ENCODE results near the gene PFDN5.
A peak's percentile ranks its signal among the peaks of the same experiment; 100 is the strongest.
"Not testable (repeated sequence)": the region's sequence is repeated elsewhere in the genome, so short reads cannot be mapped to it uniquely, and the experiment has no call there.

Gene PFDN5

DNA sequence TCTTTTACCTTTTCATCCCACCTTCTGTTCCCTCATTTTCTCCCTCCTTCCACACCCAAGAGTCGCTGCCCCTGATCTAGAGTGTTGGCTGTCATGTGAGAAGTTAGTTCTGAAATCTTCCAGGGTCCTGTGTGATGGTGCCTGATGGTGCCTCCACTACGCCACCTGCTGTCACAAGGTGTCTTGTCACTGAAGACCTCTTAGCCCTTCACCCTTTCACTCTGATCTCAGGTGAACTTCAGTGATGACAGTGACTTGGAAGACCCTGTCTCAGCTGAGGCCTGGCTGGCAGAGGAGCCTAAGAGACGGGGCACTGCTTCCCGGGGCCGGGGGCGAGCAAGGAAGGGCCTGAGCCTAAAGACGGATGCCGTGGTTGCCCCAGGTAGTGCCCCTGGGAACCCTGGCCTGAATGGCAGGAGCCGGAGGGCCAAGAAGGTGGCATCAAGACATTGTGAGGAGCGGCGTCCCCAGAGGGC is 7.6 kb upstream of the PFDN5 start:
- peak; percentile 81 for DNase-seq

DNA sequence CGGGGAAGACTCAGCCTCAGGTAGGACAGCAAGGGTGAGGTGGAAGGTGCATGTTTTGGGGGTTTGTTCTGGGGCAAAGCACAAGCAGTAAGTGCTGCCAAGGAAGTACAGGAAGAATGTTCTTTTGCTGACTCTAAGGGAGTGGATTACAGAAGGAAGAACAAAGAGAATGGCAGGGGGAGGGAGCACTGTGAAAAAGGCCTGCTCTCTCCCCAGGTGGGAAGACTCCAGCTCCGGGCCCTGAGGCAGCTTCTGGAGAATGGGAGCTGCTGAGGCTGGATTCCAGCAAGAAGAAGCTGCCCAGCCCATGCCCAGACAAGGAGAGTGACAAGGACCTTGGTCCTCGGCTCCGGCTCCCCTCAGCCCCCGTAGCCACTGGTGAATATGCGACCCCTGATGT is 7.0 kb upstream of the PFDN5 start:
- no peak for DNase-seq

DNA sequence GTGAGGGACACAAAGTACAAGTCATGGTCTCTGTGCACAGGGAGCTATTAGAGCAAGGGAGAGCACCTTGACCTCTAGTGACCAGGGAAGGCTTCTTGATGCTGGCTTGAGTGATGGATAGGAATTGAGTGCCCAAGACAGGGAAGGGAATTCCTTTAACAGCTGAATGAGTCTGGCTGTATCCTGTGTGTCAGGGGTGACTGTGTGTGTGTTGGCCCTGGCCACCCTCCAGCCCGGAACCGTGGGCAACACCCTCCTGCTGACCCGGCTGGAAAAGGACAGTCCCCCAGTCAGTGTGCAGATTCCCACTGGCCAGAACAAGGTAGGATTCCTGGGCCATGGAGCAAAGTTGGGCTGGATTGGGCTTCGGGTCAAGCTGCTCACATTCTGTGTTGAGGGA is 5.5 kb upstream of the PFDN5 start:
- no peak for DNase-seq

DNA sequence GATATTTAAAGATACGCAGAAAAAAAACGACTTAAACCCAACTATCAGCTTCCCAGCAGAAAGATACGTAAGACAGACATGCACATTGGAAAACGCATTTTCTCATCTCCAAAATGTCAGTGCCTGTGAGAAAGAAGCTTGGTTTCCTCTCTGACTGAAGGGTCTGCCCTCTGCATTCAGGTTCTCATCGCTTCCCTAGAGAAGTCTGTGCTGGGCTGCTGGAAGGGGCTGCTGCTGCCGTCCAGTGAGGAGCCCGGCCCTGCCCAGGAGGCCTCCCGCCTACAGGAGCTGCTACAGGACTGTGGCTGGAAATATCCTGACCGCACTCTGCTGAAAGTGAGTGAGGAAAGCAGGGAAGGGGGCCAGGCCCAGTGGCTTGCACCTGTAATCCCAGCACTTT is 4.7 kb upstream of the PFDN5 start:
- DNase-seq: no peak

DNA sequence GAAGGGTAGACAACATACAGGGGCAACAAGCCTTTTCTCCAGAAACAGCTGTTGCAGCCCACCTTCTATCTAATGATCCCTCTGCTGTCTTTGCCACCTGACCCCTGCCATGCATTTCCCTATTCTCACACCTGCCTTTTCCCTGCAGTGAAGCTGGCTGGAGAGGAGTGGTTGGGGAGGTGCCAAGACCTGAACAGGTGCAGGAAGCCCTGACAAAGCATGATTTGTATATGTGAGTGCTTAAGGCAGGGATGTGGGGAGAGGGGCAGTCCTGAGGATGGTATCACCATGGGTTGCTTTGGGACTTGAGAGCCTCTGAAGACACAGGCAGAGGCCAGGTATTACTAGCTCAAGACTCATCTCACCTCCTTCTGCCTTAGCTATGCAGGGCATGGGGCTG is 2.9 kb upstream of the PFDN5 start:
- no peak for DNase-seq

DNA sequence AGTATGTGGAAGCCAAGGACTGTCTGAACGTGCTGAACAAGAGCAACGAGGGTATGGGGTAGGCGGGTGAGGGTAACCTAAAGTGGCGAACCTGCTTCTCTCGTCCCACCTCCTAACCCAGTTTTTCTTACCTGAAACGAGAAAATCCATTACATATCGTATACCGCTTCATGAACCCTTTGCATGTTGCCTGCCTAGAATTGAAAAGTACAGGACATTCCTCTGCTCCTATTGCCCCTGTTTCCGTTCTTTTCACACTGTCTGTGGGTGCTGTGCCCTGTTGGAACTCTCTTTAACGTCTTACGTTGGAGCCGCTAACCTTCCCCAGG is 513 bp downstream of the PFDN5 start:
- no peak for DNase-seq

DNA sequence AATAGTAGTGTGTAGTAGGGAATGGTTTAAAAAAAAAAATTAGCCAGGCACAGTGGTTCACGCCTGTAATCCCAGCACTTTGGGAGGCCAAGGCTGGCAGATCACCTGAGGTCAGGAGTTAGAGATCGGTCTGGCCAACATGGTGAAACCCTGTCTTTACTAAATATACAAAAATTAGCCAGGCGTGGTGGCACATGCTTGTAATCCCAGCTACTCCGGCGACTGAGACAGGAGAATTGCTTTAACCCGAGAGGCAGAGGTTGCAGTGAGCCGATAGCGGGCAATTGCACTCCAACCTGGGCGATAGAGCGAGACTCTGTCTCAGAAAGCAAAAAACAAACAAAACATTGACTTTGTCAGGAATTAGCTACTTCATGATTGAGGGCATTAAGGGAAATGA is 1.8 kb downstream of the PFDN5 start:
- not testable (repeated sequence) for DNase-seq

DNA sequence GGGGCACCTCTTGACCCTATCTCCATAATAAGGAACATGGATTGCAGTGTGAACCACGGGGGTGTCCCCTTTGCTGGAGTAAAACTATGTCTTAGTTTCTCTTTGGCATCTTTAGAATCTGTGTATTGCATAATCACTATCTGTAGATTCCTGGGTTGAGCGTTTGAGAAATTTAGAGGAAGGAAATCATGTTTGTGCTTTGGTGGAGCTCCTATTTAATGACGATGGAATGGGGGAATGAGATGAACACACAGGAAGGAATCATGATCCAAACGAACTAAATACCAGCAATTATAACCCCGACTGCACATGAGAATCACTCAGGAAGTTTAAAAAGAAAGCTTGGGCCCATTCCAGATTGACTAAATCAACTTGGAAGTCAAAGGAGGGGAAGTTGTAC is 2.8 kb downstream of the PFDN5 start:
- no peak for DNase-seq

DNA sequence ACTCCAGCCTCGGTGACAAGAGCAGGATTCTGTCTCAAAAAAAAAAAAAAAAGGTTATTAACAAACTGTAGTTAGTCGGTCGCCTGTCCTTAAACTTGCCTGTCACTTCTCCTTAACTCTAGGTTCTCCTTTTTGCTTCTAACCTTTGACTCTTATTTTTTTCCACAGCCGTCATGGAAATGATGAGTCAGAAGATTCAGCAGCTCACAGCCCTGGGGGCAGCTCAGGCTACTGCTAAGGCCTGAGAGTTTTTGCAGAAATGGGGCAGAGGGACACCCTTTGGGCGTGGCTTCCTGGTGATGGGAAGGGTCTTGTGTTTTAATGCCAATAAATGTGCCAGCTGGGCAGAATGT is 3.7 kb downstream of the PFDN5 start:
- peak; percentile 38 for DNase-seq

DNA sequence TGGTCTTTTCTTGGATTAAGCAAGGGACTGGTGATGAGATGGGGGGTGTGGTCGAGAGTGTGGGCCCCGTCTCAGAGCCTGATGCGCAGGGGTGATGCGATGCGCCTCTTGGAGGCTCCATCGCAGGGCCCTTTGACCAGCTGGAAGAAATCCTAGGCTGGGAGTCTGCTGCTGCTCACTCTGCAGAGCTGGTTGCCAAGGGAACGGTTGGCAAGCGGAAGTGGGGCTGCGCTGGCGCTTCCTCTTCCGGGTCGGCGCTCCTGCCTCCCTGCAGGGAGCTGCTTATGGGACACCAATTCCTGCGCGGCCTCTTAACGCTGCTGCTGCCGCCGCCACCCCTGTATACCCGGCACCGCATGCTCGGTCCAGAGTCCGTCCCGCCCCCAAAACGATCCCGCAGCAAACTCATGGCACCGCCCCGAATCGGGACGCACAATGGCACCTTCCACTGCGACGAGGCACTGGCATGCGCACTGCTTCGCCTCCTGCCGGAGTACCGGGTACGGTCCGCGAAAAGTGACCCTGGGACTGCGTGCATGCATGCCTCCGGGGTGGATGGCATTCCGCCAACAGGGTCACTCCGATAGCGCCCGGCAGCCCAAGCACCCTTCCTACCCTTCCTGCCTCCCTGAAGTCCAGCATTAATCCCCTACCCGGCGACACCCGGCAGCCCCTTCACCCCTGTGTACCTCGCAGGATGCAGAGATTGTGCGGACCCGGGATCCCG is 4.3 kb downstream of the PFDN5 start, which contains the start of gene MYG1:
MYG1 (plus strand) TSS at position 242 of the 727 bp plus-strand sequence; CDS start at position 285, 43 bp downstream.
- peak; percentile 88 for DNase-seq

DNA sequence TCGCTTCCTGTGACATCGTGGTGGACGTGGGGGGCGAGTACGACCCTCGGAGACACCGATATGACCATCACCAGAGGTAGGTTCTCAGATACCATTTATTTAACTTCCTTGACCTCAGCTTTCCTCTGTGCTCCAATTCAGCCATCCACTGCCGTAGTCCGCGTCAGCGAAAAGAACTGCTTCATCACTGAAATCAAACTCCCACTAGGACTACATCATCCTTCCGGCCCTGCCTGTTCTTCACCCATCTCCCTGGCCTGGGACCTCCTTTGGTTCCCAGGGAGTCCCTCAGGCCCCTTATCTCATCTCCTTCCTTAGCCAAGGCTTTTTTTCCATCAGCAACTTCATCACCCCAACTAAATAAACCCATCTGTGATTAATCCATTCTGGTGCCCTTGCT is 4.8 kb downstream of the PFDN5 start:
- DNase-seq: no peak

DNA sequence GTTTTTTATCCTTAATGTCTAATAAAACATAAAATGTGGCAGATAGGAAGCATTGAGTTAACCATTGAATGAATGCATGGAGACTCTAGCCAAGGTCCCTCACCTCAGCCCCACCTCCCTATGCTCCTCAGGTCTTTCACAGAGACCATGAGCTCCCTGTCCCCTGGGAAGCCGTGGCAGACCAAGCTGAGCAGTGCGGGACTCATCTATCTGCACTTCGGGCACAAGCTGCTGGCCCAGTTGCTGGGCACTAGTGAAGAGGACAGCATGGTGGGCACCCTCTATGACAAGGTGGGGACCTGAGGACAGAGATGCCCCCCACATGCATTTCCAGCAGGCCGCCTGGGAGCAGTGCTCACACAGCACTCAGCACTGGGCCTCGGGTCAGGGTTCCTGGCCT is 7.6 kb downstream of the PFDN5 start:
- DNase-seq: no peak

DNA sequence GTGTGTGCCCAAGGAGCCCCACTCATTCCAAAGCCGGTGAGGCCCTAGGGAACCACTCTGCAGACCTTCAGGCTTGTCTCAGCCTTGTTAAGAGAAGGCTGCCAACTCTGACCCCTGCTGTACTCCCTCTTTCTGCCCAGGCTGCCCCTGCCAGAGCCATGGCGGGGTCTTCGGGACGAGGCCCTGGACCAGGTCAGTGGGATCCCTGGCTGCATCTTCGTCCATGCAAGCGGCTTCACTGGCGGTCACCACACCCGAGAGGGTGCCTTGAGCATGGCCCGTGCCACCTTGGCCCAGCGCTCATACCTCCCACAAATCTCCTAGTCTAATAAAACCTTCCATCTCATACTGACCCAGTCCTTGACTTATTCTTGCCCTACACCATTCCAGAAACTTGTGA is 11.5 kb downstream of the PFDN5 start:
- no peak for DNase-seq

DNA sequence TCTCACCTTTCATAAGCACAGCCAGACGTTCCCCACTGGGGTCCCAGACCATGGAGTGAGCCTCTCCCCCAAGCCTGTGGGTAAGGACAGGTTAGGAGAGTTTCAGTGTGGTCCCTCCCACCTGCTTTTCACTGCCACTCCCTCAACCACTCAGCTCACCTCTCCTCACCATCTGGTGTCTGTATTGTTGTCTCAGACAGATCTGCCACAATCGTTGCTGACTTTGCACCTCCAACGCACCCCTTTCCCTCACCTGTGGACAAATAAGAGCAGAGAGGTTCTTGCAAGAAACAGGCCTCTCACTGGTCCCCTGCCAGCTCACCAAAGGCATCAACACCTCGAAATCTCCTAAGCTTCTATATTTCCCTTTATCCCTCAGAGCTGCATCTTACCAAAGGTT is 12.9 kb downstream of the PFDN5 start:
- DNase-seq: no peak

DNA sequence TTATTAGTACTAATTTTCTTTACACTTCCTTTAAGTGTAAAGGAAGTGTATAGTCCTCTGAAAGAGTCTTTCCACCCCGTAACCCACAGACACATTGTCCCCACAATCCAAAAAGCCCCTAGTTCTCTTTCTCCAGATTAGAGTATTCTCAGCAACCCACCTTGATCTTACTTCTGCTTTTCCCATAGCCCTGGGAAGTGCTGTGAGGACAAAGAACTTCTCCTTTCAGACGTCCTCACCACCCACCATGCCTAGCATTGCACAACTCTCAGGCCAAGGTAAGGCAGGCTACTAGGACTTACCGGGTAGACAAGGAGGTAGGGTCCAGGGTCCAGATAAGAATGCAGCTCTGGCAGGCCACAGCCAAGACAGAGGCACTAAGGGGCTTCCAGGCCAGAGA is 18.7 kb downstream of the PFDN5 start:
- DNase-seq: no peak

DNA sequence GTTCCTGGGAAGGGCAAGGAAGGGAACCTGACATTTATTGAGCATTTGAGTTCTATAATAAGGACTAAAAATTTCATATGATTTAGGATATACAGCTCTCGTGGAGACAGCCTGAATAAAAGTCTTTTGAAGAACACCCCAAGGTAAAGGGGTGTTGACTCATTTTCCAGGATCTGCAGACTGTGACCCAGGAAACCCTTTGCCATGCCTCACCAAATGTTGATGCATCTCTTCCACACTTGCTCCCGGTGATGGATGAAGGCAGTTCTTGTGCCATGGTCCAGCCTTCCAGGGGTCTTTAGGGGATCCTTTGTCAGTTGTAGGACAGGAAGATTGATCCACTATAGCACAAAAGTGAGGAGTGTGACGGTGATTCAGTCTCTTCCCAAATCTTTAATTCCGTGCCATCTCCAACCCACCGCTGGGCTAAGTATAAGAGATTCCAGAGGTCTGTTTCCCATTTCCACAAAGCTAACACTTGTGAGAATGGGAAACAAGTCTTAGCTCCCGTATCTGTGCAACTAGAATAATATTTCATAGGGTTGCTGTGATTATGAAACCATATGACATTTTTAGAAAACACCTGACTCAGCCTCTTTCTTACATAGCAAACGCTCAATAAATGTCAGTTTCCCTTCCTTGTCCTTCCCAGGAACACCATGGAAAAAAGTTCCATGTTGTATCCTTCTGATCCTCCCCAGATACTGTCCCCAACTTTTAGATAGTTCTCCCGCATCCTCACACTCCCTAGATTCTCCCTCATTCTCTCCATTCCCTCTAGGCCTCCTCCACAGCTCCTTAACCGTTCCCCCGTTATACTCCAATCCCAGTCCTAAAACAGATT is 25.2 kb downstream of the PFDN5 start:
- DNase-seq: no peak

DNA sequence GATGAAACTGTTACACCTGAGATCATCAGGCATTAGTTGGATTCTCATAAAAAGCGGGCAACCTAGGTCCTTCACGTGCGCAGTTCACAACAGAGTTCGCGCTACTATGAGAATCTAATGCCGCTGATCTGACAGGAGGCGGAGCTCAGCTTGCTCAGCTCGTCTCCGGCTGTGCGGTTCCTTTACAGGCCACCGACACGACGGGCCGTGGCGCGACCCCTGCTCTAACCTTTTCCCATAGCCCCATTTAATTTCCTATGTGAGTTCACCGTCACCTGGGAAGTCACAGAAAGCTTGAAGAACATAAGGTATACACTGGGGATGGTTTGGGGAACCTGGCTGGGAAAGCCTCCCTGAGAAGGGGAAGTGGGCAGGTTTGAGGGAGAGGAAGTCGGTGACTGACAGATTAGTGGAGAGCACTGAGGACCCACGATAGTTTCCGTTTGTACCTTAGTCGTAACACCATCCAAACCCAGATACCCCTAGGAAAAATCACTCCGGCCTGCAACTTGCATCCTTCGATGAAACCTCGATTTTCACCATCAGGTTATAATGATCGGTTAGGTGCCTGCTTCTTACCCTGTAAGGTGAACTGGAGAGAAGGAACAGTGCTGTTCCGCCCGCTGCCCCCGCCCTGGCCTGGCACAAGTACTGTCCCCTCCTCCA is 28.9 kb downstream of the PFDN5 start:
- DNase-seq: peak; percentile 59

DNA sequence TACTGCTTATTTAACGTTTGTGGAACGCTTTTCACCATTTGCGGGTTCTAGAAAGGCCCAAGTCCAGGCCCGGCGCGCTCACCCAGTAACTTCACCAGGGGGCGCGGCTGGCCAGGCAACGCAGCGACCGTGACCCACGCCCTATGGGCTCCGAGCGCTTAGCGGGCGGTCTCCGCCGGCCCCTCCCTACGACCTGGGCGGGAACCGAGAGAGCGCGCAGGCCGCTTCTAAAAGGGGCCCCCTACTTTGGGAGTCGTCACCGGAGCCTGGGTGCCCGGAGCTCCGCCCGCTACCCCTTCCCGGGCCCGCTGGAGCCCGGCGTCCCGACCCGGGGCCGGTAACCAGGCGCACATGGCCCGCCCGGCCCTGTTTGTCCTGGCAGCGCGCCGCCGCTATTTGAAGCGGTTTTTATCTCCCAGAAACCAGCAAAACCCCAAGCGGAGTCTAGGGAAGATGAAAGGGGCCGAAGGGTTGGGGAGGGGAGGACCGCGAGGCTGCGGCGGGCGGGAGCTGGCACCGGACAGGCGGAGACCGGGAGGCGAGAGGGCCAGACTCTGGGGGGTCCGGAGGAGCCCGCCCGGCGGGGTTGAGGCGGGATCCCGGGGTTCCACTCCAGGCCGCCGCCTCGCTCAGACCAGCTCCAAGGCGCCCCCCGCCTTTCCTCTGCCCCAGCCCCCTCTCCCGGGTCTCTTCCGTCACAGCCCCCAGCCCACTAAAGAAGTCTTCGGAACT is 29.6 kb downstream of the PFDN5 start:
- DNase-seq: peak; percentile 88

DNA sequence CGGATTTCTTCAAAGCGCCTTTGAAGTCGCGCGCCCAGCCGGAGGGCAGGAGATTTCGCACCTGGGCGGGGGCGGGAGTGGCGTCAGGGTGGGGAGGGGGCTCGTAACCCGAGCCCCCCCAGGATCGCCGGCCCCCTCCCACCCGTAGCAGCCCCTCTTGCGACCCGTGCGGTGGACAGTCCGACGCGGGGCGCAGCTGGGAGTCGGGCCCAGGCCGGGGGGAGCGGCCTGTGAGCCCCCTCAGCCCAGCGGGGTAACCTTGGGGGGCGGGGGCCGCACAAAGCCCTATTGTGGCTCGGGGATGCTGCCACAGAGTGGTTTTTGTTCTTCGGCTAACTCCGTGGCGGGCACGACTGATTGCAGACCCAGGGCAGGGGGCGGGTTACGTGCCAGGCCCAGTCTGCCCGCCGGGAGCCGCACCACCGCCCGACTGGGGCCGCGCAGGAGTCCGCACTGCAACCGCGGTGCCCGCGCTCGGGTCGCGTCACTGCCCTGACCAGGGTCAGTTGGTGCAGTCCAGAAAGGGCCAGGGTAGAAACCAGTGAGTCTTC is 30.2 kb downstream of the PFDN5 start:
- DNase-seq: peak; percentile 11

DNA sequence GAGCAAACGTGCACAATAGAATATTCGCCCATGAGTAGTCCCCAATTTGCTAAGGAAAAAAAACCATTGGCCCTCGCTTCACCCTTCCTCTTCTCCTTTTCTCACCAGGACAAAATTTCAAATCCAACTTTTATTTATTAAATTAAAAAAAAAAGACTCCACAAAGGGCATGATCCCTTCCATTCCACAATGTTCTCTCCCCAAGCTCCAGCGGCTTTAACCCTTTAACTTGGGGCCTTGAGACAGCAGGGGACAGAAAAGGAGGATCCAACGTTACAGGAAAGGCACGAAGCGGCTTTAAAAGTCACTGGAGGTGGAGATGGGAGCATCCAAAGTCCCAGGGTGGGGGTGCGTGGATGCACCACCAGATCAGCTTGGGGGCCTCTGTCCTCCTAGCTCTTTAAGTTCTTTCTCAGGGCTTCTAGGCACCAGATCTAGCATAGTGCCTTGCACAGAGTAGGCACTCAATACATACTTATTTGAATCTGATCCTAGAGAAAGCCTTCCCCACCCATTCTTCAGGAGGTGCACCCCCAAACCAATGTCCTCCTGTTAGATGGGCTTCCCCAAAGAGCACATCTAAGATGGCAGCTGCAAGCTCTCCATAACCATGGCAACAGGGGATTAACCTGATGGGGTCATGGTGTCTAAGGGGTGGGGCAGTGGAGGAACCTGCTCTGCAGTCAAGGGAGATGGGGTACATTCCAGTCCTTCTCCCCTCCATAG is 31.3 kb downstream of the PFDN5 start:
- DNase-seq: no peak

DNA sequence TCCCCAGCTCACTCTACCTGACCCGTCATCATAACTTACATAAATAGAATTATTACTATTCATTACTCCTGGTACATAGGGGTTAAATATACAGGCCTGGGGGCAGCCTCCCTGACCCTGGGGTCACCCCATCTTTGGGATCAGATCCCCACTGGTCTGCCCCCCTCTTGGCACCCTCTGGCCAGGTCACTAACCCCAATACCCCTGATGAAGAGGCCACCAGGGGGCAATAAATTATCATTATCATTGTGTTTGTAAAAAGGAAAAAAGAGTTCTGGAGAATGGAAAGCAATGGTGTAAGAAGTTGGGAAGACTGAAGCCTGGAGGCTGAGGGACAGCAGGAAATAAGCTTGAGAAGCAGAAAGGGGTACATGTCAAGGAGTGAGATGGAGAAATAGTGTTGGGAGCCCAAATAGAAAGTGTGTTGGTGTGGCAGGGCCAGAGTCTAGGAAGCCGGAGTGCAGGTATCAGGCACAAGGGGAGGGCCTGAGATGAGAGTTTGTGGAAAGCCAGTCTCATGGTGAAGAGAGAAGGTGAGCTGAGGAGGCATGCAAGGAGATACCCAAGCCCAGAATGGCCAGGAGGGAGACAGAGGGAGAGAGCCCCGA is 32.2 kb downstream of the PFDN5 start:
- DNase-seq: peak; percentile 20

DNA sequence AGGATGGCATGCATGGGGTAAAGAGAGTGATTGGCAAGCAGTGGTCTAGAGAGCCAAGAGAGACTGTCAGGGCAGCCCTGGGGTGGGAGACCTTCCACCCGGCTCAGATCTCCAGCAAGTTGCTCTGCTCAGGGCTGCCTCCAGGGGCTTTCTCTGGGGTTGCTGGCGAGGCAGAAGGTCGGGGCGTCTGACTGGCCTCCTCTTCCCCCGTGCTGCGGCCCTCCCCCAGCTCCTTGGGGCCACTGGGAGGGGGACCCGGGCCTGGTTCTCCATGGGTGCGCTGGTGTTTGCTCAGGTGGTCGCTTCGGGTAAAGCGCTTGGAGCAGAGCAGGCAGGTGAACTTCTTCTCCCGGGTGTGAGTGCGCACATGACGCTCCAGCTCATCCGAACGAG is 32.7 kb downstream of the PFDN5 start:
- DNase-seq: no peak

Data from CD4-positive, alpha-beta T cell treated with Interleukin-12 subunit alpha and Interleukin-12 subunit beta, for 1 hour (primary cell).